Heart right ventricle (tissue), 16 donors: ENCODE data around the gene RAET1L. TPM values are rescaled to one million over a fixed set of nuclear protein-coding genes. Genes with fewer than 3 reads are reported as not detected.

Source experiments
- ATAC-seq, 8 donors: fragments of 200-7000 bp; cut with Tn5 transposase; one replicate each; pipeline ENCODE4 v1.9.1; 2020; ENCODE audit warnings: mild to moderate bottlenecking in 8 of 8, moderate library complexity in 8 of 8, moderate number of reproducible peaks in 1 of 8
- DNase-seq, 2 donors: peaks; one replicate each; pipeline ENCODE4 v3.0.0-alpha.2; 2020
- H3K27ac ChIP-seq, 10 donors: fragments of 200-600 bp; sonication (generic) in 2 of 10; one replicate each; pipeline versions ENCODE4 v1.5.0 to v1.8.0; 2020 to 2022; ENCODE audit warnings: mild to moderate bottlenecking in 3 of 10
- H3K27me3 ChIP-seq, 7 donors: fragments of 200-600 bp; one replicate each; pipeline ENCODE4 v1.8.0; 2021 to 2022; ENCODE audit warnings: mild to moderate bottlenecking in 2 of 7
- H3K36me3 ChIP-seq, 9 donors: fragments of 200-600 bp; sonication (generic) in 1 of 9; one replicate each; pipeline versions ENCODE4 v1.5.0 to v1.8.0; 2020 to 2022; ENCODE audit warnings: mild to moderate bottlenecking in 2 of 9
- H3K4me1 ChIP-seq, 9 donors: fragments of 200-600 bp; sonication (generic) in 1 of 9; one replicate each; pipeline versions ENCODE4 v1.5.0 to v1.8.0; 2020 to 2022; ENCODE audit warnings: mild to moderate bottlenecking in 4 of 9
- H3K4me3 ChIP-seq, 10 donors: fragments of 200-600 bp; sonication (generic) in 2 of 10; one replicate each; pipeline versions ENCODE4 v1.5.0 to v1.8.0; 2020 to 2022; ENCODE audit warnings: mild to moderate bottlenecking in 7 of 10, moderate library complexity in 2 of 10
- H3K9me3 ChIP-seq, 11 donors: fragments of 200-600 bp in 10 of 11; sonication (generic) in 2 of 11; one replicate each; pipeline versions ENCODE4 v1.5.0 to v1.8.0; 2013 to 2022; ENCODE audit warnings: mild to moderate bottlenecking in 2 of 11, control low read depth in 1 of 11, moderate library complexity in 1 of 11
- CTCF ChIP-seq, 9 donors: fragments of 200-600 bp; sonication (generic) in 2 of 9; IDR thresholded peaks; one replicate each; pipeline versions ENCODE4 v1.5.0 to v1.8.0; 2021 to 2022; ENCODE audit warnings: antibody characterized with exemption in 9 of 9, mild to moderate bottlenecking in 5 of 9, moderate library complexity in 1 of 9
- WGBS, 2 donors: extraction: QIAGEN DNeasy Blood & Tissue Kit; methylation state at CpG; one replicate each; pipeline ENCODE4 v1.1.7; 2013; ENCODE audit warnings: inconsistent platforms in 1 of 2; 5-methylcytosine and 5-hydroxymethylcytosine counted together
- intact Hi-C, 10 donors: fragments of 100-400 bp; cut with DNase I; formaldehyde crosslinking; loops; one replicate each; pipeline versions ENCODE4 v1.11.1 to v1.14.2; 2022
- polyA plus RNA-seq, 2 donors: library from polyadenylated mRNA; stranded (reverse); fragments of 200-250 nt; gene quantifications; one replicate each; pipeline ENCODE4 v1.2.3, GENCODE V29; 2013
- total RNA-seq, 10 donors: library from RNA; stranded (reverse); fragmentation: NEBNext Ultra II Directional in 3 of 10; extraction: Animal tissue kit (Norgen Biotek cat#: 25700) in 3 of 10; gene quantifications; one replicate each; pipeline versions ENCODE4 v1.2.1 to v1.2.4, GENCODE V29; 2021 to 2023
- donor health status: Arrhythmogenic right ventricular cardiomyopathy.
- donor health status: ischemic (EF 13 %, LVEDD 7.1; RV severe dilation, severe dysfunction).
- donor health status: healthy with polysubstance abuse.
- donor health status: DM: no; HTN: yes; CAD: no.
- donor health status: DM: no; HTN: no; CAD: no.
- donor health status: ischemic (EF 25% LVEDD 6.9; RV normal size, moderate dysfunction).
- donor health status: ischemic (EF 25% LVEDD 5.7; RV mildly dilated, moderate dysfunction).
- donor health status: healthy.
- donor health status: DM: yes; HTN: yes; CAD: no.
- donor health status: Ischemic cardiomyopathy.
- donor health status: ischemic (EF 35%, LVEDD 5.7; RV mildly dilated, moderate dysfunction).
- donor health status: nonischemic (EF 11% LVEDD 7.7; RV severe dilation, severe dysfunction).
- donor health status: DM: yes; HTN: yes; CAD: no.
- donor health status: PGD.
- donor health status: ischemic (EF 29% LVEDD 5.4; RV normal size, mild dysfunction).
- donor health status: nonischemic (EF 23%, LVEDD 6.1; RV moderate dilation, normal function).

Gene RAET1L
- total and polyA plus RNA-seq, 12 donors = 0.03 TPM; not detected in 11

DNA sequence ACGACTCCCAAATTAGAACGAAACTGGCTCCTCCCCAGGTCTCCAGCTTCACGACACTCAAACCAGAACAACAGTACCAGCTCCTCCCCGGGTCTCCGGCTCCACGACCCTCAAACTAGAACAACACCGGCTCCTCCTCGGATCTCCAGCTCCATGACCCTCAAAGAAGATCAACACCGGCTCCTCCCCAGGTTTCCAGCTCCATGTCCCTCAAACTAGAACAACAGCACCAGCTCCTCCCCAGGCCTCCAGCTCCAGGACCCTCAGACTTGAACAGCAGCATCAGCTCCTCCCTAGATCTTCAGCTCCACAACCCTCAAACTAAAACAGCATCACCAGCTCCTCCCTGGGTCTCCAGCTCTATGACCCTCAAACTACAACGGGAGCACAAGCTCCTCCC, 29.8 kb upstream of the RAET1L start:
- DNase-seq = no peak
- no peaks in the 10 kb centered on the region for H3K4me1 ChIP-seq
- no peak for TF ChIP-seq CTCF (IDR thresholded peaks at IDR 0.05)
- intact Hi-C loops = no loop called here
- H3K27ac ChIP-seq = no peak overlapping the region
- no peaks in the 10 kb centered on the region for H3K9me3 ChIP-seq
- 86 to 88% methylated on average over 10 of the region's 10 CpGs for WGBS, 2 donors
- H3K36me3 ChIP-seq = no peaks in the 10 kb centered on the region
- no peak overlapping the region for H3K4me3 ChIP-seq
- H3K27me3 ChIP-seq = peaks cover 0 to 70% (median 43%) of the 10 kb centered on the region in 7 donors
- ATAC-seq = no peak

DNA sequence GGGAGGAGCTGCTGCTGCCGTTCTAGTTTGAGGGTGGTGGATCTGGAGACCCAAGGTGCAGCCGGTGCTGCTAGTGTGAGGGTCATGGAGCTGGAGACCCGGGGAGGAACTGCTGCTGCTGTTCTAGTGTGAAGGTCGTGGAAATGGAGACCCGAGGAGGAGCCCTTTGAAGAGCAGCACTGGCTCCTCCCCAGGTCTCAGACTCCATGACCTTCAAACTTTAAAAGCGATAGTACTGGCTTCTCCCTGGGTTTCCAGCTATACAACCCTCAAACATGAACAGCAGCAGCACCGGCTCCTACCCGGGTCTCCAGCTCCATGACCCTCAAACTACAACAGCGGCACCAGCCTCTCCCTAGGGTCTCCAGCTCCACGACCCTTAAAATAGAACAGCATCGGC, 28.1 kb upstream of the RAET1L start:
- no peaks in the 10 kb centered on the region for H3K36me3 ChIP-seq
- H3K27me3 ChIP-seq = peaks cover 0 to 77% (median 44%) of the 10 kb centered on the region in 7 donors
- no peaks in the 10 kb centered on the region for H3K9me3 ChIP-seq
- WGBS, 2 donors = 76 to 77% methylated on average over 11 of the region's 11 CpGs
- DNase-seq = no peak
- intact Hi-C loops = no loop called here
- no peaks in the 10 kb centered on the region for H3K4me1 ChIP-seq
- no peak overlapping the region for H3K27ac ChIP-seq
- H3K4me3 ChIP-seq = no peak overlapping the region
- ATAC-seq = no peak
- TF ChIP-seq CTCF (IDR thresholded peaks at IDR 0.05) = no peak

GRCh38 chr6:150050846-150051245, 25.5 kb upstream of the RAET1L start:
- Histone ChIP-seq H3K27me3 (peaks cover 0 to 76% (median 35%) of the 10 kb centered on the region in 7 donors), H3K4me1 (no peaks in the 10 kb centered on the region), H3K27ac (no peak overlapping the region), H3K4me3 (no peak overlapping the region), H3K9me3 (no peaks in the 10 kb centered on the region), H3K36me3 (no peaks in the 10 kb centered on the region)
- DNase-seq = no peak
- intact Hi-C loops = no loop called here
- no peak for TF ChIP-seq CTCF (IDR thresholded peaks at IDR 0.05)
- ATAC-seq = no peak
- WGBS, 2 donors = 39 to 45% methylated on average over 4 of the region's 4 CpGs

DNA sequence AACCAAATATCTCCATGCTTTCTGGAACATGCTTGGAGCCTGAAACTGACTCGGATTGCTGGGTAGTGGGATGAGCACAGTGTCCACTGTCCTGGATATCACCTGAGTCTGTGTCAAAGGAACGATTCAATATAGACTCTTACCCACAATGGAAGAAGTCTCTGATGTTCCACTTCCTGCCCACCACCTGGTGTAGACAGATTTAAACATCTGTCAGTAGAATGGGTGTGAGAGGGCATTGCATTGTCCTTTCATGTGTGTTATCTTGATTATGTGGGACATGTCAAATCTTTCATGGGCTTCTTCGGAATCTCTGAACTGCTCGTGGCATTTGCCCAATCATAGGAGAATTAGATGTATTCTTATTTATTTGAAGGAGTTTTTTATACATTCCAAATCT, 22.8 kb upstream of the RAET1L start:
- no peaks in the 10 kb centered on the region for H3K9me3 ChIP-seq
- peaks cover 0 to 72% (median 25%) of the 10 kb centered on the region in 7 donors for H3K27me3 ChIP-seq
- H3K4me1 ChIP-seq = no peaks in the 10 kb centered on the region
- WGBS, 2 donors = 74 to 78% methylated on average over 4 of the region's 4 CpGs
- ATAC-seq = no peak
- DNase-seq = no peak
- intact Hi-C loops = no loop called here
- TF ChIP-seq CTCF (IDR thresholded peaks at IDR 0.05) = no peak
- no peaks in the 10 kb centered on the region for H3K36me3 ChIP-seq
- H3K4me3 ChIP-seq = no peak overlapping the region
- no peak overlapping the region for H3K27ac ChIP-seq
